ENCODE results near the gene RAD51B. TPM values are rescaled to one million over a fixed set of nuclear protein-coding genes. Genes with fewer than 3 reads are reported as not detected.

RAD51B gene
- total and polyA plus RNA-seq, 3 donors from 2014 or later: 5.5 to 22.5 (median 19.1) TPM

GRCh38 chr14:68317239-68317638 is 497.7 kb downstream of the RAD51B start:
- no peak overlapping the region for H3K4me3 ChIP-seq
- no peaks in the 10 kb centered on the region for H3K9me3 ChIP-seq
- H3K36me3 ChIP-seq (ENCODE audit: low read depth, missing control alignments): no peaks in the 10 kb centered on the region
- no peak overlapping the region for H3K27ac ChIP-seq
- peaks cover 40% of the 10 kb centered on the region for H3K4me1 ChIP-seq
- DNase-seq: no peak
- no peak for TF ChIP-seq POLR2A (IDR thresholded peaks at IDR 0.05)
- no peak for TF ChIP-seq CTCF (IDR thresholded peaks at IDR 0.05)
- WGBS, 2 donors: 91 to 92% methylated on average over 3 of the region's 3 CpGs
- H3K27me3 ChIP-seq: no peaks in the 10 kb centered on the region
- intact Hi-C loops (cut with DNase I; ENCODE audit: low total_unique reads): no loop called here

- 38 to 40% methylated on average over 2 of the region's 2 CpGs for WGBS, 2 donors
- intact Hi-C loops (cut with DNase I; ENCODE audit: low total_unique reads): no loop called here
- no peak overlapping the region for H3K27ac ChIP-seq
- no peak overlapping the region for H3K4me3 ChIP-seq
- DNase-seq: no peak
- TF ChIP-seq CTCF (IDR thresholded peaks at IDR 0.05): no peak
- no peak for TF ChIP-seq POLR2A (IDR thresholded peaks at IDR 0.05)
- peaks cover 38% of the 10 kb centered on the region for H3K4me1 ChIP-seq
- H3K27me3 ChIP-seq: no peaks in the 10 kb centered on the region
- H3K9me3 ChIP-seq: no peaks in the 10 kb centered on the region
- no peaks in the 10 kb centered on the region for H3K36me3 ChIP-seq (ENCODE audit: low read depth, missing control alignments)
Measured at GRCh38 chr14:68318828-68319227, 499.2 kb downstream of the RAD51B start.

- Histone ChIP-seq H3K4me1 (peaks cover 31% of the 10 kb centered on the region), H3K9me3 (no peaks in the 10 kb centered on the region), H3K27me3 (no peaks in the 10 kb centered on the region), H3K36me3 (ENCODE audit: low read depth, missing control alignments) (no peaks in the 10 kb centered on the region), H3K27ac (no peak overlapping the region), H3K4me3 (no peak overlapping the region)
- no peak for TF ChIP-seq CTCF (IDR thresholded peaks at IDR 0.05)
- no peak for TF ChIP-seq POLR2A (IDR thresholded peaks at IDR 0.05)
- no peak for DNase-seq
- 60 to 82% methylated on average over 1 of the region's 1 CpG for WGBS, 2 donors
- intact Hi-C loops (cut with DNase I; ENCODE audit: low total_unique reads): no loop called here
Measured at GRCh38 chr14:68320495-68320894, 500.9 kb downstream of the RAD51B start.

GRCh38 chr14:68322940-68323620 is 503.5 kb downstream of the RAD51B start:
- no peak overlapping the region for H3K4me3 ChIP-seq
- DNase-seq: no peak
- TF ChIP-seq CTCF (IDR thresholded peaks at IDR 0.05) (no peak), POLR2A (IDR thresholded peaks at IDR 0.05) (no peak)
- 59 to 69% methylated on average over 4 of the region's 4 CpGs for WGBS, 2 donors
- no peaks in the 10 kb centered on the region for H3K9me3 ChIP-seq
- H3K27ac ChIP-seq: peak overlapping the region; percentile 16 to 38
- H3K4me1 ChIP-seq: peaks cover 21% of the 10 kb centered on the region
- H3K27me3 ChIP-seq: no peaks in the 10 kb centered on the region
- H3K36me3 ChIP-seq (ENCODE audit: low read depth, missing control alignments): no peaks in the 10 kb centered on the region
- intact Hi-C loops (cut with DNase I; ENCODE audit: low total_unique reads): no loop called here

- 87 to 95% methylated on average over 5 of the region's 5 CpGs for WGBS, 2 donors
- H3K4me1 ChIP-seq: peaks cover 8% of the 10 kb centered on the region
- H3K36me3 ChIP-seq (ENCODE audit: low read depth, missing control alignments): no peaks in the 10 kb centered on the region
- no peak overlapping the region for H3K4me3 ChIP-seq
- no peaks in the 10 kb centered on the region for H3K9me3 ChIP-seq
- intact Hi-C loops (cut with DNase I; ENCODE audit: low total_unique reads): no loop called here
- TF ChIP-seq CTCF (IDR thresholded peaks at IDR 0.05) (no peak), POLR2A (IDR thresholded peaks at IDR 0.05) (no peak)
- no peak overlapping the region for H3K27ac ChIP-seq
- no peaks in the 10 kb centered on the region for H3K27me3 ChIP-seq
- no peak for DNase-seq
Measured at GRCh38 chr14:68325267-68325807, 505.8 kb downstream of the RAD51B start.
